SU-DHL-6 (cell line): Measurements from ENCODE around the gene GHR.

Experiments
- H2AFZ ChIP-seq: fragments of 200-600 bp; sonication (generic); 2 replicates; pipeline ENCODE4 v1.6.1; 2014; ENCODE audit warnings: low read depth, mild to moderate bottlenecking, moderate library complexity, mixed read lengths, antibody characterized with exemption, low read length; ENCODE audit not compliant: severe bottlenecking
- H3F3A ChIP-seq: fragments of 200-600 bp; shearing (Covaris generic); 2 replicates; pipeline ENCODE4 v1.6.0; 2016; ENCODE audit warnings: antibody characterized with exemption, mild to moderate bottlenecking; ENCODE audit not compliant: insufficient read depth
- H3K27ac ChIP-seq: fragments of 200-600 bp; sonication (generic); 2 replicates; pipeline ENCODE4 v1.5.1; 2016; ENCODE audit warnings: low read depth, mild to moderate bottlenecking, low read length, moderate library complexity, mixed read lengths
- H3K27me3 ChIP-seq: fragments of 200-600 bp; sonication (generic), shearing (Covaris generic); 2 replicates; pipeline ENCODE4 v1.6.0; 2014; ENCODE audit warnings: mild to moderate bottlenecking, low read length
- H3K36me3 ChIP-seq: fragments of 200-600 bp; sonication (generic); 2 replicates; pipeline ENCODE4 v1.6.1; 2014; ENCODE audit warnings: mild to moderate bottlenecking, low read length, mixed read lengths
- H3K4me2 ChIP-seq: fragments of 300-600, 200-600 bp; shearing (Covaris generic), sonication (generic); 2 replicates; pipeline ENCODE4 v1.6.0; 2014; ENCODE audit warnings: low read length, low read depth, mild to moderate bottlenecking; ENCODE audit not compliant: poor library complexity, severe bottlenecking
- H3K4me3 ChIP-seq: fragments of 200-600 bp; sonication (generic); 2 replicates; pipeline ENCODE4 v1.5.1; 2014; ENCODE audit warnings: antibody characterized with exemption, low read length, mild to moderate bottlenecking, mixed read lengths; ENCODE audit not compliant: insufficient read depth, poor library complexity, severe bottlenecking
- H3K79me2 ChIP-seq: fragments of 200-600 bp; sonication (generic); 2 replicates; pipeline ENCODE4 v1.6.1; 2014; ENCODE audit warnings: mild to moderate bottlenecking, low read length, moderate library complexity; ENCODE audit not compliant: insufficient read depth
- H3K9ac ChIP-seq: fragments of 200-600 bp; sonication (generic); 2 replicates; pipeline ENCODE4 v1.7.0; 2014; ENCODE audit warnings: mild to moderate bottlenecking, low read length
- H3K9me2 ChIP-seq: fragments of 200-600 bp; sonication (generic); replicated peaks from 2 replicates; pipeline ENCODE4 v1.6.1; 2014; ENCODE audit warnings: low read length; ENCODE audit not compliant: insufficient read depth
- H3K9me3 ChIP-seq: fragments of 200-600 bp; sonication (generic); 2 replicates; pipeline ENCODE4 v1.6.1; 2014; ENCODE audit warnings: low read length, mixed read lengths; ENCODE audit not compliant: insufficient read depth
- H4K20me1 ChIP-seq: fragments of 200-600 bp; sonication (generic); 2 replicates; pipeline ENCODE4 v1.6.1; 2014; ENCODE audit warnings: low read depth, mild to moderate bottlenecking, antibody characterized with exemption, low read length, moderate library complexity, mixed read lengths
- EZH2phosphoT487 ChIP-seq: fragments of 200-600 bp; sonication (generic), shearing (Covaris generic); conservative IDR thresholded peaks from 2 replicates; pipeline ENCODE4 v1.6.1; 2018; ENCODE audit warnings: mild to moderate bottlenecking, antibody characterized with exemption, low read length, moderate library complexity, mixed read lengths
- TF ChIP-seq, protein P1 (sequence below): fragments of 200-600 bp; sonication (generic); IDR thresholded peaks from one replicate; pipeline ENCODE4 v1.5.1; 2017; ENCODE audit warnings: antibody characterized with exemption, mild to moderate bottlenecking, low read length, moderate library complexity; ENCODE audit not compliant: insufficient read depth, poor library complexity, severe bottlenecking

GHR gene

GRCh38 chr5:42483472-42484154 lies 60.4 kb downstream of the GHR start:
- no peaks in the 10 kb centered on the region for H3K9me2 ChIP-seq
- H2AFZ ChIP-seq = no peak overlapping the region
- TF ChIP-seq EZH2phosphoT487 = no peak
- TF ChIP-seq, protein P1, sequence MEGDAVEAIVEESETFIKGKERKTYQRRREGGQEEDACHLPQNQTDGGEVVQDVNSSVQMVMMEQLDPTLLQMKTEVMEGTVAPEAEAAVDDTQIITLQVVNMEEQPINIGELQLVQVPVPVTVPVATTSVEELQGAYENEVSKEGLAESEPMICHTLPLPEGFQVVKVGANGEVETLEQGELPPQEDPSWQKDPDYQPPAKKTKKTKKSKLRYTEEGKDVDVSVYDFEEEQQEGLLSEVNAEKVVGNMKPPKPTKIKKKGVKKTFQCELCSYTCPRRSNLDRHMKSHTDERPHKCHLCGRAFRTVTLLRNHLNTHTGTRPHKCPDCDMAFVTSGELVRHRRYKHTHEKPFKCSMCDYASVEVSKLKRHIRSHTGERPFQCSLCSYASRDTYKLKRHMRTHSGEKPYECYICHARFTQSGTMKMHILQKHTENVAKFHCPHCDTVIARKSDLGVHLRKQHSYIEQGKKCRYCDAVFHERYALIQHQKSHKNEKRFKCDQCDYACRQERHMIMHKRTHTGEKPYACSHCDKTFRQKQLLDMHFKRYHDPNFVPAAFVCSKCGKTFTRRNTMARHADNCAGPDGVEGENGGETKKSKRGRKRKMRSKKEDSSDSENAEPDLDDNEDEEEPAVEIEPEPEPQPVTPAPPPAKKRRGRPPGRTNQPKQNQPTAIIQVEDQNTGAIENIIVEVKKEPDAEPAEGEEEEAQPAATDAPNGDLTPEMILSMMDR = no peak
- H3K9ac ChIP-seq = no peak overlapping the region
- no peaks in the 10 kb centered on the region for H3K27me3 ChIP-seq
- no peaks in the 10 kb centered on the region for H3K9me3 ChIP-seq
- H3K4me2 ChIP-seq = no peak overlapping the region
- no peaks in the 10 kb centered on the region for H4K20me1 ChIP-seq
- no peaks in the 10 kb centered on the region for H3F3A ChIP-seq
- H3K27ac ChIP-seq = no peak overlapping the region
- no peaks in the 10 kb centered on the region for H3K79me2 ChIP-seq
- H3K36me3 ChIP-seq = no peaks in the 10 kb centered on the region
- no peak overlapping the region for H3K4me3 ChIP-seq

DNA sequence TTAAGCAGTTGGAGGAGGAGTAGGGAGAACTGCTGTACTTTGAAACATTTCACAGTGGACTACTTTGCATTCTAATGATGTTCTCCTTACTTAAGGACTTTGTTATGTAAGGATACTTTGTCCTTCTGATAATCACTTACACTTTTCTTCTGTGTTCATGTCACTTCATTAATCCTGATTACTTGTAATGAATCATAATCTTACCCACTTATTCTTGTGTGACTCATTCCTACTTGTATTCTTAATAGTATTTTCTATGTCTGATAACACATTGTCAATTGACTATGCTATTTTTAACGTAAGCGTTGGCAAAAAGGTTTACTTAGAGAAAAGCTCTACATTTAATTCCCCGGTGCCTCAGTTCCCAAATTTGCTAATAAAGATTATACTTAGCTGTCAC lies 63.8 kb downstream of the GHR start:
- H4K20me1 ChIP-seq = no peaks in the 10 kb centered on the region
- TF ChIP-seq, protein P1 = no peak
- no peak for TF ChIP-seq EZH2phosphoT487
- H3F3A ChIP-seq = no peaks in the 10 kb centered on the region
- H3K9me3 ChIP-seq = no peaks in the 10 kb centered on the region
- no peak overlapping the region for H2AFZ ChIP-seq
- no peaks in the 10 kb centered on the region for H3K36me3 ChIP-seq
- no peak overlapping the region for H3K27ac ChIP-seq
- H3K4me3 ChIP-seq = no peak overlapping the region
- no peak overlapping the region for H3K9ac ChIP-seq
- H3K79me2 ChIP-seq = no peaks in the 10 kb centered on the region
- H3K27me3 ChIP-seq = no peaks in the 10 kb centered on the region
- no peaks in the 10 kb centered on the region for H3K9me2 ChIP-seq
- H3K4me2 ChIP-seq = no peak overlapping the region

DNA sequence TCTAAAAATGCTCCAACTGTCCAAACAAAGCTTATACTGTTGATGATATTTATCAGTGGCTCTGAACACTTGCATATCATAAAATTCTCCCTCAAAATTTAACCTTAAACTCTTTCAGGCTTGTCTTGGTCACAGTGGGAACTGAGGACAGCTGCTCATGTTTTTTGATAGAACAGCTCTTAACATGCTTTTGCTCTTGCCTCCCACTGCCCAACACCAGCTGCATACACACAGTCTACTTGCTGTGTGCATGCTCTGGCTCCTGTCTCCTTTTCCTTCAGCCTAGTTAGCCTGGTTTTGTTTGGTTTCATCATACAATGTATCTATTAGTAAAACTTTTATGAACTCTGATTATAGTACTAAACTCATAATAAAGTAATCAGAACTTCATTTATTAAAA lies 64.6 kb downstream of the GHR start:
- H3K36me3 ChIP-seq = no peaks in the 10 kb centered on the region
- H3K79me2 ChIP-seq = no peaks in the 10 kb centered on the region
- H2AFZ ChIP-seq = no peak overlapping the region
- H3K4me2 ChIP-seq = no peak overlapping the region
- TF ChIP-seq, protein P1 = no peak
- no peak for TF ChIP-seq EZH2phosphoT487
- H3K9ac ChIP-seq = no peak overlapping the region
- no peak overlapping the region for H3K27ac ChIP-seq
- no peaks in the 10 kb centered on the region for H4K20me1 ChIP-seq
- no peaks in the 10 kb centered on the region for H3F3A ChIP-seq
- H3K9me2 ChIP-seq = no peaks in the 10 kb centered on the region
- H3K27me3 ChIP-seq = no peaks in the 10 kb centered on the region
- no peak overlapping the region for H3K4me3 ChIP-seq
- H3K9me3 ChIP-seq = no peaks in the 10 kb centered on the region
